OCI-LY3 (cell line): ENCODE results near the gene KRTAP20-3.

Source experiments
- EZH2phosphoT487 ChIP-seq: fragments of 200-600 bp; shearing (Covaris generic); IDR thresholded peaks from 2 replicates; pipeline ENCODE4 v1.6.1; 2018; ENCODE audit warnings: antibody characterized with exemption, mixed run types, low read depth
- TF ChIP-seq, protein P1 (sequence below): fragments of 200-600, 300-600 bp; sonication (generic); IDR thresholded peaks from 2 replicates; pipeline ENCODE4 v1.5.1; 2014; ENCODE audit warnings: antibody characterized with exemption, low read length, low read depth

DNA sequence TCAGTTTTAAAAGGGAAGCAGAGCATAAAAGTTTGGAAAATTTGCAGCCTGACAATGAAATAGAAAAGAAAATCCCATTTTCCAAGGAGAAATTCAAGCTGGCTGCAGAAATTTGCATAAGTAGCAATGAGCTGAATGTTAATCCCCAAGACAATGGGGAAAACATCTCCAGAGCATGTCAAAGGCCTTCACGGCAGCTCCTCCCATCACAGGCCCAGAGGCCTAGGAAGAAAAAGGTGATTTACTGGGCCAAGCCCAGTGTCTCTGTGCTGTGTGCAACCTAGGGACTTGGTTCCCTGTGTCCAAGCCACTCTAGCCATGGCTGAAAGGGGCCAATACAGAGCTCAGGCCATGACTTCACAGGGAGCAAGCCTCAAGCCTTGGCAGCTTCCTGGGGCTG lies 26.1 kb downstream of the KRTAP20-3 start:
- TF ChIP-seq, protein P1, sequence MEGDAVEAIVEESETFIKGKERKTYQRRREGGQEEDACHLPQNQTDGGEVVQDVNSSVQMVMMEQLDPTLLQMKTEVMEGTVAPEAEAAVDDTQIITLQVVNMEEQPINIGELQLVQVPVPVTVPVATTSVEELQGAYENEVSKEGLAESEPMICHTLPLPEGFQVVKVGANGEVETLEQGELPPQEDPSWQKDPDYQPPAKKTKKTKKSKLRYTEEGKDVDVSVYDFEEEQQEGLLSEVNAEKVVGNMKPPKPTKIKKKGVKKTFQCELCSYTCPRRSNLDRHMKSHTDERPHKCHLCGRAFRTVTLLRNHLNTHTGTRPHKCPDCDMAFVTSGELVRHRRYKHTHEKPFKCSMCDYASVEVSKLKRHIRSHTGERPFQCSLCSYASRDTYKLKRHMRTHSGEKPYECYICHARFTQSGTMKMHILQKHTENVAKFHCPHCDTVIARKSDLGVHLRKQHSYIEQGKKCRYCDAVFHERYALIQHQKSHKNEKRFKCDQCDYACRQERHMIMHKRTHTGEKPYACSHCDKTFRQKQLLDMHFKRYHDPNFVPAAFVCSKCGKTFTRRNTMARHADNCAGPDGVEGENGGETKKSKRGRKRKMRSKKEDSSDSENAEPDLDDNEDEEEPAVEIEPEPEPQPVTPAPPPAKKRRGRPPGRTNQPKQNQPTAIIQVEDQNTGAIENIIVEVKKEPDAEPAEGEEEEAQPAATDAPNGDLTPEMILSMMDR, result no peak
- no peak for TF ChIP-seq EZH2phosphoT487
